ENCODE measurements around the gene TPST2.
"Not testable (repeated sequence)": the region's sequence is repeated elsewhere in the genome, so short reads cannot be mapped to it uniquely, and the experiment has no call there.

Gene TPST2

DNA sequence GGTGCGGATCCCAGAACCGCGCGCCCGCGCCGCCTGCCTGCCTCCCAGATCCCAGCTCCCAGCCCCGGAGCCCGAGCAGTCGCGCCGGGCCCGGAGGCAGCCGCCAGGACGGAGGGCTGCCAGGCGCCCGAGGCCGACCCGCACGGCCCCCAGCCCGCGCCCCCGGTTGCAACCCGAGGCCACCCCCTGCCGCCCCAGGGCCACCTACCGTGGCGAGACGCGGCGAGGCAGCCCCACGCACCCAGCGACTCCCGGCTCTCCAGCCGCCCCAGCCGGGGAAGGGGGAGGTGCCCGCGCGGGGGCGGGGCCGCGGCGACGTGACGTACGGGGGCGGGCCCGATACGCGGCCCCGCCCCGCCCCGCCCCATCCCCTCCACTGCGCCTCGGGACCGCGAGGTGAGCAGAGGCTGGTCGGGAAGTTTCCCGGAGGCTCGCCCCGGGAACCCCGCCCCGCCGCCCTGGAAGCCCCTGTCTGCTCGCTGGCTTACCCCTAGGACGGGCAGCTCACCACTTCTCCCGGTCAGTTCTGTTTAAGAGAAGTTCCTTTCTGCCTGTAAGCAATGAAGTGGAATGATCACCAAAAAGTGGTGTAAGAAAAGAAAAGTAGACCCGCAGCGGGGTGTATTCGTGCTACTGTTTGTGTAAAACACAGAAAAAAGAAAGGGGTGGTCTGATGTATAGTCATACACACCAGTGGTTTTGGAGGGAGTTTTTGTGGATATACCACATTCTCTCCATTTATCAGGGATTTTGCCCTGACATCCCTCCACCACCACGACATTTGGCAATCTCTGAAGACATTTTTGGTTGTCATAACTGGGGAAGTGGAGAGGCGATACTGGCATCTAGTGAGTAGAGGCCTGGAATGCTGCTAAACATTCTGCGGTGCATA, at the start of gene TPST2:
TSS of gene TPST2 (minus strand) at position 288 of the 892 bp plus-strand sequence. CDS start 48,502 bp downstream, outside the sequence.
- no peak for DNase-seq

DNA sequence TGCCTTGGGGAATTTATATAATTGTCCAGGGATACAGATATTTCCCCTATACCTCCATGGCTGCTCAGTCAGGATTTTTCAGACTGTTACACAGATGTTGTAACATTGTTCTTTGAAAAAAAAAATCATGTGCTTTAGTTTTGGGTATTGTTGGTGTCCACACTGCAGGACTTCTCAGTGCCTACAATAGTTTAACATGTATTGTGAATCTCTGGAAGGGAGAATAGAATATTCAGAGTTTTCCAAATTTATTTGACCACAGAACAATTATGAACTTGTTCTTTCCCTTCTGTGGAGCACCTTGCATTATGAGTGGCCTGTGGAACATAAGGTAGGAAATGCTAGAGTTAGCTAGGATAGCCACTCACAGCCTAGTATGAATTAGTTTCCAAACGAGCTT, 46.4 kb upstream of the TPST2 start:
- no peak for DNase-seq

DNA sequence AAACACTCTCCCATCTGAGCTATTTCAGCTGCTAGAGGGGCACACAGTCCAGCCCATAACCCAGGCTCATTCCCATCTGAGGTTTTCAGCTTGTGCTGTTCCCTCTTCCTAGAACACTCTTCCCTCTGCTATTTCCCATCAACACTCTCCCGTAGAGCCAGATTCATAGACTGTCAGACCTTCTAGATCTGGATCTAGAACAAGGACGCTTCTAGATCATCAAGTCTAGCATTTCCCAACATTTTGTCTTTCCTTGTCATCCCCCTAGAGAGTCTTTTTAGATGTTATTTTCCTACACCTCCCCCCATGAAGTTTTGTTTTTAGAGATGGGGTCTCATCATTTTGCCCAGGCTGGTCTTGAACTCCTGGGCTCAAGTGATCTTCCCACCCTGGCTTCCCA, 45.2 kb upstream of the TPST2 start:
- DNase-seq: no peak

GRCh38 chr22:26634189-26634588, 44.3 kb upstream of the TPST2 start:
- no peak for DNase-seq

DNA sequence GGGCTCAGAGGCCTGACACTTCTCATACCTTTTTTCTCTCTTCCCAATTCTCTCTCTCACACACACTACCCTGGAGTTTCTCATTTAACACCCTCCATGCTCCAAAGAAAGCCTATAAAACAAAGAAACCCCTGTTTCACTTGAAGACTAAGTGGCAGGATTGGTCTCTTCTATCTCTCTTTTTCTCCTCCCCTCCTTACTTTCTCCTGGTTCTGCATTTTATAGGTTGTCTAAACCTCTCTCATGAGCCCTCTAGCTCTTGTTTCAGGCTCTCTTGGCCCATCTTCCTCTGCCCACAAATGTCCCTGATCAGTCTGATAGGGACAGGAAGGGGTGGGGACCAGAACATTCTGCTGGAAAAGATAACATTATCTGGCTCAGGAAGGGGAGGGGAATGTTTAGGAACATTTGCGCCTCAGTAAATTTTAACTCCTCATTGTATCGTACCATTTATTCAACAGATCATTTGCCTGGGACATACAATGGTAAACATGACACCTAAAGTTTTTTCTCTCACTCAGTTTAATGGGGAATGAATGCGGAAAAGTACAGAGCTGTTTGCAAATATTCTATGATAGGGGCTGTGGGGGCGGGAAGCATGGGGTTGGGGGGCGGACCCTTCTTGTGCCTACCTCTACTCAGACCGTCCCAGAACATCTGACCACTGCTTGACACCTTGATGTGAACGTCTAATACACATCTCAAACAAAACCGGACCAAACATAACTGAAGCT, 42.7 kb upstream of the TPST2 start:
- DNase-seq: no peak

GRCh38 chr22:26631282-26631681, 41.4 kb upstream of the TPST2 start:
- no peak for DNase-seq

- no peak for DNase-seq
Measured at GRCh38 chr22:26629988-26630761, 40.2 kb upstream of the TPST2 start.

DNA sequence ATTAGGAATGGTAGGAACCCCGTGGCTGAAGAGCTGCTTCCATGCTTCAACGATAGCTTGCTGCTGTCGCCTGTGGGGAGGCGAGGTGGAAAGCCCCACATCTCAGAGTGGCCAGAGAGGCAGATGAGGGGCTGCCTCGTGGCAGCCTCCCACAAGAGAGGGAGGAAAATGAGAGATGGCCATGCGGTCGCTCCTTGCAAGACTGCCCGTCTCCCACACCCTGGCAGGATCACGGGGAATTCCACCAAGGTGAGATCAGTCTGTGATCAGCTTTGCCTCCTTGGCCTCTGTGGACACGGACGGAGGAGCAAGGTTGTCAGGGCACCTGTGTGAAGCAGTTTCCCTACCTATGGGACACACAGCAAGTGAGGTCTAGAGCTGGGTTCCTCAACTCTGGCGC, 34.9 kb upstream of the TPST2 start:
- DNase-seq: no peak

- DNase-seq: no peak
Measured at GRCh38 chr22:26623984-26624383, 34.1 kb upstream of the TPST2 start.

- no peak for DNase-seq
Measured at GRCh38 chr22:26621663-26622062, 31.7 kb upstream of the TPST2 start, which contains the start of gene CRYBA4. TSS of gene CRYBA4 (plus strand) at chr22:26621963. CDS start at chr22:26622597, 634 bp downstream.

- DNase-seq: no peak
Measured at GRCh38 chr22:26620197-26620596, 30.3 kb upstream of the TPST2 start.

DNA sequence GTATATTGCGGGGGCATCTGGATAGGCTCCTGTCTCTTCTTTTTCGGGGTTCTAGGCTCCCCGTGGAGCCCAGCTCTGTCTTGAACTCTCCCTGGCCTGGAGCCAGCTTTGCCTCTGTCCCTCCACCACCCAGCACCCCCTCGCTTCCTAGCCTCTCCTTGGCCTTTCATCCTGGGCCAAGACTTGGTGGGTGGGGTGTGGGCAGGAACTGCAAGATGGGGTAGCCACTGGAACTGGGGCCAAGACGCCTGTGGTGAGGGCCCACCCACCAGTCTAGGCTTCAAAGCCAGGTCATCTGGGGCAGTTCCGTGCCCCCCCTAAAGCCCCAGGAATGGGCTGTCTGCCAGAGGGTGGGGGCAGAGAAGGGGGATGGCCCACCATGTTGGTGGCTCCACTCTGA, 29.6 kb upstream of the TPST2 start:
- no peak for DNase-seq

- DNase-seq: no peak
Measured at GRCh38 chr22:26618455-26618854, 28.5 kb upstream of the TPST2 start.

- DNase-seq: no peak
Measured at GRCh38 chr22:26617271-26618199, 27.6 kb upstream of the TPST2 start, which contains the start of gene CRYBB1. TSS of gene CRYBB1 (minus strand) at chr22:26618027. CDS start at chr22:26616319, 1,708 bp downstream.

GRCh38 chr22:26616650-26617049, 26.7 kb upstream of the TPST2 start:
- no peak for DNase-seq

- no peak for DNase-seq
Measured at GRCh38 chr22:26615830-26616435, 26.0 kb upstream of the TPST2 start.

GRCh38 chr22:26615149-26615548, 25.2 kb upstream of the TPST2 start:
- DNase-seq: no peak

DNA sequence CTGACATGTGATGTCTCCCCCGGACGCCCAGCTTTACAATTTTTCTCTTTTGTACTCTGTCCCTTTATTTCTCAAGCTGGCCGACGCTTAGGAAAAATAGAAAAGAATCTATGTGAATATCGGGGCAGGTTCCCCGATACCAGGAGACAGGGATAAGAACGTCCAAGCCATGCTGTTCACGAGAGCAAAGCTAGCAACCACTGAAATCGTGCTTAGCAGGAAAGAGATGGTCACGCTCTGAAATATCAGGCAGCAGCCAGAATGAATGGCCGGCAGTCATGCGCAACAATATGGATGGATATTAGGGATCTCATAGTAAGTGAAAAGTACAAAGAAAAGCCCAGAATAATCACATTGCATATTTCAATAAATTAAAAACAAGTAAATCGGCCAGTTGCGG, 24.4 kb upstream of the TPST2 start:
- no peak for DNase-seq

DNA sequence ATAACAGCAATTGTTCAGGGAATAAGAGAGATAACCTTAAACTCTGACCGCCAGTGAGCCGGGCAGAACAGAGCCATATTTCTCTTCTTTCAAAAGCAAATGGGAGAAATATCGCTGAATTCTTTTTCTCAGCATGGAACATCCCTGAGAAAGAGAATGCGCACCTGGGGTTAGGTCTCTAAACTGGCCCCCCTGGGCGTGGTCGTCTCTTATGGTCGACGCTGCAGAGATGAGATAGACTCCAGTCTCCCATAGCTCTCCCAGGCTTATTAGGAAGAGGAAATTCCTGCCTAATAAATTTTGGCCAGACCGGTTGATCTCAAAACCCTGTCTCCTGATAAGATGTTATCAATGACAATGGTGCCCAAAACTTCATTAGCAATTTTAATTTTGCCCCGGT, 23.8 kb upstream of the TPST2 start:
- not testable (repeated sequence) for DNase-seq

DNA sequence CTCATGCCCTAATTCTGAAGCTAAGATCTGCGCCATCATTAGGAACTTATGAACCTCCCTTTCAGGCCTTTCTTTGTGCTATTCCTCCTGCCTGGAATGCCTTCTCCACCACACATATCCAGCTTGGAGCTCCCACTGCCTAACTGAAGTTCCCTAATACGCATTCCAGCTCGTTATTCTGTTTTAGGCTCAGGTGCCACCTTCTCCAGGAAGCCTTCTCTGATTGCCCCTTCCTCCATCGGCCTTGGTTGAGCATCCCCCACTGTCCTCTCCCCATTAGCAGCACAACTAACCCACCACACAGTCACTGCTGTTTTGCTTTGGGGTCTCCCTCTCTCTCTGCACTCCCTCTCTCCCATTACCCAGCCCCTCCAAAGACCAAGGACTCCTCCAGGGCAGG, 22.7 kb upstream of the TPST2 start:
- DNase-seq: no peak

GRCh38 chr22:26610996-26611395, 21.1 kb upstream of the TPST2 start:
- DNase-seq: no peak
